ENCODE results near the gene EBF4.
"Not testable (repeated sequence)": the region's sequence is repeated elsewhere in the genome, so short reads cannot be mapped to it uniquely, and the experiment has no call there.

Gene EBF4

GRCh38 chr20:2680046-2680445 lies 12.5 kb upstream of the EBF4 start:
- FAIRE-seq, result no peak

GRCh38 chr20:2682040-2682439 lies 10.5 kb upstream of the EBF4 start:
- not testable (repeated sequence) for FAIRE-seq

- not testable (repeated sequence) for FAIRE-seq
Measured at GRCh38 chr20:2684817-2685216, 7.8 kb upstream of the EBF4 start.

GRCh38 chr20:2687514-2687913 lies 5.1 kb upstream of the EBF4 start:
- no peak for FAIRE-seq

GRCh38 chr20:2688041-2688591 lies 4.5 kb upstream of the EBF4 start:
- no peak for FAIRE-seq

GRCh38 chr20:2690213-2690612 lies 2.4 kb upstream of the EBF4 start:
- no peak for FAIRE-seq

- no peak for FAIRE-seq
Measured at GRCh38 chr20:2690718-2691117, 1.9 kb upstream of the EBF4 start.

GRCh38 chr20:2691127-2691526 lies 1.5 kb upstream of the EBF4 start:
- FAIRE-seq, result no peak

- FAIRE-seq, result no peak
Measured at GRCh38 chr20:2691663-2692035, 931 bp upstream of the EBF4 start.

GRCh38 chr20:2692886-2693285 lies 306 bp downstream of the EBF4 start:
- no peak for FAIRE-seq

GRCh38 chr20:2693286-2694007 lies 867 bp downstream of the EBF4 start:
- FAIRE-seq, result no peak

GRCh38 chr20:2694008-2694471 lies 1.5 kb downstream of the EBF4 start:
- FAIRE-seq, result no peak

- no peak for FAIRE-seq
Measured at GRCh38 chr20:2694519-2694918, 1.9 kb downstream of the EBF4 start.

- no peak for FAIRE-seq
Measured at GRCh38 chr20:2695206-2695983, 2.8 kb downstream of the EBF4 start.

GRCh38 chr20:2695984-2696525 lies 3.5 kb downstream of the EBF4 start:
- FAIRE-seq, result not testable (repeated sequence)

- no peak for FAIRE-seq
Measured at GRCh38 chr20:2696646-2697045, 4.1 kb downstream of the EBF4 start.

- no peak for FAIRE-seq
Measured at GRCh38 chr20:2697768-2698167, 5.2 kb downstream of the EBF4 start.

- no peak for FAIRE-seq
Measured at GRCh38 chr20:2698186-2698817, 5.7 kb downstream of the EBF4 start.

GRCh38 chr20:2698912-2699311 lies 6.3 kb downstream of the EBF4 start:
- FAIRE-seq, result no peak

GRCh38 chr20:2699775-2700413 lies 7.3 kb downstream of the EBF4 start:
- FAIRE-seq, result no peak

- FAIRE-seq, result no peak
Measured at GRCh38 chr20:2700913-2701620, 8.5 kb downstream of the EBF4 start.

- FAIRE-seq, result no peak
Measured at GRCh38 chr20:2701671-2702081, 9.1 kb downstream of the EBF4 start.

Data from endometrium (tissue), 2 donors.